Erythroblast (primary cell): Measurements from ENCODE around the gene SYDE1.

Experiments used
- GATA1 ChIP-seq: IDR thresholded peaks from 2 replicates; pipeline ENCODE4 v1.6.1; 2011; ENCODE audit warnings: low read depth, mild to moderate bottlenecking, control low read depth, low read length, moderate library complexity
- POLR2A ChIP-seq: IDR thresholded peaks from 2 replicates; pipeline ENCODE4 v1.6.1; 2011; ENCODE audit warnings: mild to moderate bottlenecking, low read length

DNA sequence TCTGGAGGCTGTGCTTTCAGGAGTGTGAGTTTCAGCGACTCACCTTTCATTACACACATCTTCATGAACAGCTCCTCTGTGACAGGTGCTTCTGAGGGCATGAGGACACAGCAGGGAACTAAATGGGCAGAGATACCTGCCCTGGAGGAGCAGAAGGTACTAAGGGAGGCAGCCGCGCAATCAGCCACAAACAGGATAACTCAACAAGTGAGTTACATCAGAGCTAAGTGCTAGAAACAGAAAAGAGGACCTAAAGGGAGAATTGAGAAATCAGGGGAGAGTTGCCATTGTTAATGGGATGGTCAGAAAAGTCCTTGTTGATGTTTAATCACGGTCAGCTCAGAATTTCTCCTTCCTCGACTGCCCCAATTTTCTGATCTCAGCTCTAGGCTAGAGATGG, 42.5 kb downstream of the SYDE1 start:
- TF ChIP-seq POLR2A, result no peak
- no peak for TF ChIP-seq GATA1
